ENCODE results near the gene TMEM229B.

The TMEM229B gene

GRCh38 chr14:67485501-67486095, 2.9 kb downstream of the TMEM229B start:
- DNase-seq, result peak; percentile 67 to 73

- DNase-seq, result no peak
Measured at GRCh38 chr14:67483579-67484285, 4.8 kb downstream of the TMEM229B start.

DNA sequence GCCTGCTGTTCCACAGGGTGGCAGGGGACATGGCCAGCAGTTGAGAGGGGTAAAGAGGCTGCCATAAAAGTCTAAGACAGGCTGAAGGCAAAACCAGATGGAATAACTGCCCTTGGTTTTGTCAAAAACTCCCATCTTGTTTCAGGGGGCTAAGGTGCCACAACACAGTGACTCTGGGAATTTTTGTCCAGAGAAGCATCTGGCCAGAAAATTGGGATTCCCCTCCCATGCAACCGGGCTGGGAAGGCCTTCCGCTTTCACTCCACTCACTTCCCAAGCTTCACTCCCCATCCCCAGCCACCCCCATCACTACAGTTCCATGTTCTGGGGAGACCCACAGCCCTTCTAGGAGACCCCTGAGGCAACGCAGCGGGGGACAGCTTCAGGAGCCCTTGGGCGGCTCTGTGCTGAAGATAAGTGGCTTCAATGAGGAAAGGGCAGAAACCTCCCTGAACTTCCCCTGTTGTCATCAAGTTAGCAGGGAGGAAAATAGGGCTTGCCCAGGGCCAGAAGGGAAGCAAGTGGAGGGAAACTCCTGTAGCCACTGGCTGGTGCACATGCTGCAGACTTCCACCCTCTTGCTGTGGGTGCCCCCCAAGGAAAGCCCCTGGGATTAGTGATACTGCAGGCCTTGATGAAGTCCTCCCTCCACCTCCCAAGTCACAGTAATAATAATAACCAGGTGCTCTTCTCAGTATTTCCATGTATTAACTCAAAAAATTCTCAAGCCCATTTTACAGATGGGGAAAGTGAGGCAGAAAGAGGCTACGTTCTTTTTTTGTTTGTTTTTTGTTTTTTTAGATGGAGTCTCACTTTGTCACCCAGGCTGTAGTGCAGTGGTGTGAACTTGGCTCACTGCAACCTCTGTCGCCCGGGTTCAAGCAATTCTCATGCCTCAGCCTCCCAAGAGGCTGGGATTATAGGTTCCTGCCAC, 6.0 kb downstream of the TMEM229B start:
- no peak for DNase-seq

DNA sequence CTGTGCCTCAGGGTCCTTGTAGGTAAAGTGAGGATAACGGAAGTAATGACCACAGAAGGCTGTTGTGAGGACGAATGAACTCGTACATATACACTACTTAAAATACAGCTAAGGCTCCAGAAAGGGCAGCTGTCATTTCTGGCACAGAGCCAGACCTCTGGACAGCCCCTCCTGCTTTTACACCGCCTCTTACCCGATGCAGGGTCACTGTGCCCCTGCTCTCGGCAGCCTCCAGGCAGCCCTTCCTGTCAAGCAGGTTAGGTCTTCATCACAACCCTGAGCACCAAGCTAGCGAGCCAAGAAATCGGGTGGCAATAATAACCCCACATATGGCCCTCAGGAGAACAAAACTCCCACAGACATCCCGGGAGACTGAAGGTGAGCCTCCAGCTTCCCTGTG, 8.5 kb downstream of the TMEM229B start:
- no peak for DNase-seq

- no peak for DNase-seq
Measured at GRCh38 chr14:67478800-67479084, 9.8 kb downstream of the TMEM229B start.

DNA sequence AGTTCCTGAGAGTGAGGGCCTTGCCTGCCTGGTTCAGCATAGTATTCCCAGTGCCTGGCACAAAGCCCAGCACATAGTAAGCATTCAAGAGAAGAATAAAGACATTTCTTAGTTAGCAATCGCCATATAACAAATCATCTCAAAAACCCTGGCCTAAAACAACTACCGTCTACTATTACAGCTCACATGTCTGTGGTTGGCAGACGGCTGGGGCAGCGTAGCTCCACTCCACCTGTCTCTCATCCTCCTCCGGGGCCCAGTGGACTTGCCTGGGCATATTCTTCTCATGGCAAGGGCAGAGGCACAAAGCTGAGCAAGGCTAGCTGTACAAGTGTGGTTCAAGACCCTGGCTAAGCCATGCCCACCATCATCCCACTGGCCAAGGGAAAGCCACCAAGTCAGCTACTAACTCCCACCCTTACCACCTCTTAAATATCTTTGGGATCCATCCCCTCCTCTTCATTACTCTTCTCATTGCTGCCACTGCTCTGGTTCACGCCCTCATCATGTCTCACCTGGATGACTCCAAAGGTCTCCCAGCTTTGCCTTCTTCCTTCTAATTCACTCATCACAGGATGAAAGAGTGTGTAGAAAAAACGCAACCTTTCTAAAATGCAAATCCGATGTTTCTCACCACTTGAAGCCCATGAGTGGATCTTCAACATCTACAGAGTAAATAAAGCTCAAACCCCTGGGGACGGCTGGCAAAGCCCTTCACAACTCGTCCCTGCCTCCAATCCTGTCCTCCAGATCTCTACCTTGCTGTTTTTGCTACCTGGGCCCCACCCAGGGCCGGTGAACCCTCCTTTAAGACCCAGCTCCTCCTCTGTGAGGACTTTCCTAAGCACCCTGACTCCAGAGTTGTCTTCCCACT, 10.4 kb downstream of the TMEM229B start:
- DNase-seq, result no peak

DNA sequence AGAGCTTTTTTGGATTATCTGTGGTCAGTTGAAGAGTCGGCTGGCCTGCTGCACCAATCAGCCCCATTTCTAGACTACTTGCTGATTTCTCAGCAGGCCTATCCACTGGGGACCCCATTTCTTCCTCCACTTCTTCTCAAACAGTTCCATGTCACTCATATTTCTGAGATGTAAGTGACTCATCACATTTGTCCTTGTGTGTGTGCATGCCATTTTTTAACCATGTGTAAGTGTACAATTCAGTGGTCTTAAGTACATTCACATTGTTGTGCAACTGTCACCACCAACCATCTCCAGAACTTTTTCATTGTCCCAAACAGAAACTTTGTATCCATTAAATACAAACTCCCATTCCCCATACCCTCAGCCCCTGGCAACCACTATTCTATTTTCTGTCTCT, 14.2 kb downstream of the TMEM229B start:
- DNase-seq, result no peak

DNA sequence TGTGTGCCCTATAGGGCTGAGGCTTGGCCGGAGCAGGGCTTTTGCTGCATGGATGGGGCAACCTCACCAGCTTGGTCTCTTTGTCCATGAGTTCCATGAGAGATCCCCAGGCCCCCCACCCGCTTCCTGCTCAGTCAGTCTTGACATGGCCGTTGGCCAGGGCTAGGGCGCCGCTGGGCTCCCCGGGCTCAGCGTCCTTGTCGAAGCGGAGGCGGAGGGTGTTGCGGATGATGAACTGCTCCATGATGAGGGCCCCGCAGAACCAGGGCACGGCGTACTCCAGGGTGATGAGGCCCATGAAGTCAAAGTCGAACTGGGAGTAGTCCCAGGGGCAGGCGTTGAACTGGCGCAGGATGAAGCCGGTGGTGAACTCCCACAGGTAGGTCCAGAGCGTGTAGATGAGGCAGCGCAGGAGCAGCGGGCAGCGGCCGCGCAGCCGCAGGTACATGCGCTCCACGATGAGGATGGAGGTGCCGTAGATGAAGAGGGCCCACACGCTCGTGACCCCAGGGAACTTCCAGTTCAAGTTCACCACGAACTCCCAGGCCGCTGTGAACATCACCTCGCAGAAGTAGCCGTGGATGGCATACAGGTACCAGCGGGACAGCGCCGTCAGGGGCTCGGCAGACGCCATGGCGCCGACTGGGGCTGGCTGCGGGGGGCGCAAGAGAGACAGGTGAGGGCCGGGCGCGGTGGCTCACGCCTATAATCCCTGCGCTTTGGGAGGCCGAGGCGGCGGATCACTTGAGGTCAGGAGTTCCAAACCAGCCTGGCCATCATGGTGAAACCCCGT, 15.0 kb downstream of the TMEM229B start:
- DNase-seq, result no peak

GRCh38 chr14:67472726-67473125, 15.8 kb downstream of the TMEM229B start:
- DNase-seq, result no peak

DNA sequence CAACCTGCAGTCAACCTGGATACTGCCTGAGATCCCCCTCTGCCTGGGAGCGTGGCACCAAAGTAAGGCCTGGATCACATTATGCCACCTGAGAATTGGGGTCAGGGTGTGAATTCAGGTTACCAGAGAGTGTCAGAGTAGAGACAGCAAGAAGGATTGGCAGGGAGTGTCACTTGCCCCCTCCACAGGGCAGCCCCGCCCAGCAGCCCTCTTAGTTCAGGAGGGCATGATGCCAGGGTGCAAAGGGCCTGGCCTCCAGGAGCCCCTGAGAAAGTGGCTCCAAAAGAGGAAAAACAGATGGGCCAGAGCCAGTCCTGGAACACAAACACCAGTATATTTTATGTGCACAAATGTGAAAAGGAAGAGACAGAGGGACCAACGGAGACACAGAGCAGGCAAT, 18.6 kb downstream of the TMEM229B start:
- no peak for DNase-seq

DNA sequence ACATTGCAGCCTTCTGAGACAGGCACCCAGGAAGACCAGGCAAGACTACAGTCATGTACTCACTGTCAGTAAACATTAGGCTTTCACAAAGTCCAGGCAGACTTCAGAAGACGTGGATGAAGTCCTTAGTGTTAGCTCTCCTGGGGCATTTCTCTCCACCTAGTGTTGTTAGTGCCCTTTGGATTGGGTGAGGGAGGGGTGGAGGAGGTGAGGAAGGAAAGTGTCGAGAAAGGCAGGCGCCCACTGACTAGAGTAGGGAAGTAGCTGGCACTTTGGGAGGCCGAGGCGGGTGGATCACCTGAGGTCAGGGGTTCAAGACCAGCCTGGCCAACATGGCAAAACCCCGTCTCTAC, 20.2 kb downstream of the TMEM229B start:
- no peak for DNase-seq

DNA sequence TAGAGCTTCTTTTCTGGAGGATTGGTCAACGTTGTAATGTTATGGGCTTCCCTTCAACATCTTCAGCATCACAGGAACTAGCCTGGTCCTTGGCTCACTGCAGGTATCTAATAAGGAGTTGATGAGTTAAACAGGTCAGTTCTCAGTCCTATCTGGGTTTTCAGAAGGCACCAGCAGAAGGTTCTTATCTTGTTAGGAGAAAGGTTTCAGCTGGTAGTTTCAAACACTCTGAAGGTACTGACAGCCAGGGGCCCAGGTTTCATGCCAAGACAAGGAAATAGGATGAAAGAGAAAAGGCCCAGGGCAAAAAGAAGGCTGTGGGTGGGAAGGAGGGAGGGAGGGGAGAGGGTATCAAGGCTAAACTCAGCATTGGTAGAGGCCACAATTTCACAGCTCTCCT, 21.4 kb downstream of the TMEM229B start:
- no peak for DNase-seq

DNA sequence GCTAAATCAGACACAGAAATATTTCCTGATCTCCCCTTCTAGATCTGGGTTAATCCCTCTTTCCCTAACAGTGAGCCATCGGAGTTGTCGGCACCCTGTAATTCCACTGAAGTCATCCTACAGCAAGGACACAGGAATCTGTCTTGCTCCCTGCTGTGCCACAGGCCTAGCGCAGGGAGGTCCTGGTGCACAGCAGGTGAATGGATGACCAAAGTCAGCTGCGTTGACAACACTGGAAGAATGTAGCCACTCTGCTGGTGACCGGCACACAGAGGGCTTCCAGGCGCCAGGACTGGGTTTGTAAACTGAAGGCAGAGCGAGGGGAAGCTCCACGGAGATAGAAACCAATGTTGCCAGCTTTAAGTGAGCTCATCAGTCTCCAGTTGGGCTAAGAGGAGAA, 23.6 kb downstream of the TMEM229B start:
- no peak for DNase-seq

GRCh38 chr14:67464377-67464776, 24.1 kb downstream of the TMEM229B start:
- no peak for DNase-seq

DNA sequence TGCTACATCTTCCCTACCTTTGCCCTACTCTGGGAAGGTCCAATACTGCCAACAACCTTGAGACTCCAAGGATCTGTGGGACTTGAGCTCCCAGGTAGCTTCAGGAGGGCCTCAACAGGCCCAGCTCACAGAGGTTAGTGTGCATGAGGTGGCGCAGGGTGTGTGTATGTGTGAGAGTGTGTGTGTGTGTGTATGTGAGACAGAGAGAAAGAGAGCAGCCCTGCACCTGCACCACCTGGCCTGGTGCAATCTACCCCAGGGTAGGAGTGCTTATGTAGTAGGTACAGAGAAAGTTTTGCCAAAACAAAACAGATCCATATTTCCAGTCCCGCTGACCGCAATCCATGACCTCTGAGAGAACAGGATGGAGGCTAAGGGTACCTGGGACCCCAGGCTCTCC, 24.6 kb downstream of the TMEM229B start:
- DNase-seq, result no peak

- no peak for DNase-seq
Measured at GRCh38 chr14:67461996-67462395, 26.5 kb downstream of the TMEM229B start.

GRCh38 chr14:67461341-67461985, 27.1 kb downstream of the TMEM229B start:
- DNase-seq, result no peak

DNA sequence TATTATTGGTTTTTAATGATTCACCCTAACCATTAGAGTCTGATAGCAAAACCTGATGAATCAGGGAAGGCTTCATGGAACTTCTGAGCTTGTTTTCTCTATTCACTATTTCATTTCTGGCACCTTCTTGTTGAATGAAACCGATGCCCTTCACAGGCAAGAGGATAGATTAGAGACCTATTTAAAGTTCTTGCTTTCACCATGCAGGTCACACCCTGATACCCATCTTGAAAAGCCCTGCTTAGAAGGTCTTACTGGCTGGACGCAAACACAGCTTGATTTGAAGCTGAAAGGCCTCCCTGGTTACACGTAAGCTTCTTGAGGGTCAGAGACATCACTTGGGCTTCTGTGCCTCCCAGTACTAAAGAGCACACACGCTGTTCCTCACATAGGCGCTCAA, 29.2 kb downstream of the TMEM229B start:
- DNase-seq, result no peak

DNA sequence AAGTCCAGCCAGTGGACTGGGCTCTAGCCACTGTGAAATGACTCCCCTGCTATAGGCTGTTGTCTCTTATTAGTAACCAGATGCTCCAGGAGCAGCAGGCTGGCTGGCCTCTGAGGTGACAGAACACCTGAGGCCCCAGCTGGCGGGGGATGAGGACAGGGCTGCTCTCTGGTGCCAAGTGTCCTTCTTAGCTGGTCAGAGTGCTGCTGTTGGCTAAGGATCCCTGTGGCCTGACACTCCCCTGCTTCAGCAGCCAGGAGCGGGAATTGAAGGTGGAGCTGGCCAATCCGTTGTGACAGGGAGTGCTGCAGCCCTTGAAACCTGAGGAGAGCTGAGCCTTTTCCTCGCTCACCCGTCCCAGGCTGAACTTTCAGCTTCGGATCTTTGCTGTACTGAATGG, 30.7 kb downstream of the TMEM229B start:
- DNase-seq, result no peak

DNA sequence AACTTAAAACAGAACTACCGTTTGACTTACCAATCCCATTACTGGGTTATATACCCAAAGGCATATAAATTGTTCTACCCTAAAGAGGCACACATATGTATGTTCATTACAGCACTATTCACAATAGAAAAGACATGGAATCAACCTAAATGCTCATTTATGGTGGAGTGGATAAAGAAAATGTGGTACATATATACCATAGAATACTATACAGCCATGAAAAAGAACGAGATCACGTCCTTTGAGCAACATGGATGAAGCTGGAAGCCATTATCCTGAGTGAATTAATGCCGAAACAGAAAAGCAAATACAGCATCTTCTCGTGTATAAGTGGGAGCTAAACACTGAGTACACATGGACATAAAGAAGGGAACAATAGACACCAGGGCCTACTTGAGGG, 31.8 kb downstream of the TMEM229B start:
- no peak for DNase-seq

DNA sequence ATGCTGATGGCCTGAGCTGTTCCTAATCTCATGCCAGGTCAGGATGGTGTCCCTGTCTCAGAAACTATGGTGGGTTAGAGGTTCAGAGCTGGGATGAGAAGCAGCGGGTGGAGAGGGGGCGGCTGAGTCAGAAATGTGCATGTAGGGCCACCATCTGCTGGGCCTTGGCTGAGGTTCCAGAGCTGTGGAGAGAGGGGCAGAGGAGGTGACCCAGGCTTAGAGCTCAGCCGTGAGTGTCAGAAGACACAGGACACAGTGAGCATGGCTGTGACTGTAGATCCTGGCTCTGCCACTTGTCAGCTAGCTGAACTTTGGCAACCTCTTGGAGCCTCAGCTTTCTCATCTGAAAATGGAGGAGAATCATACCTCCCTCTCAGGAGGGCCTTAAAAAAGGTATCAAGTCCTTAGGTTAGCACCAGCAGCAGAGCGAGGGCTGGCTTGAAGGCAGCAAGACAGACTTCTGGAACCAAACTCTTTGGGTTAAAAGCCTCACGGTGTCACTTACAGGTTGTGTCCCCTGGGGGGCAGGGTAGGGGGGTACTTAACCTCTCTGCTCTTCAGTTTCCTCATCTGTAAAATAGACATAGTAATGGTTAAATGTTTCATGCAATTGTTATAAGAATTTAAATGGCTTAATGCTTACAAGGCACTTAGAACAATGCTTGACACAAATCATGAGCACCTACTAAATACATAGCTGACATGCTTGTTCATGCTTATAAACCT, 34.8 kb downstream of the TMEM229B start:
- DNase-seq, result no peak
